HFFc6 (cell line): ENCODE measurements around the gene ARHGAP10. TPM values are rescaled to one million over a fixed set of nuclear protein-coding genes. Genes with fewer than 3 reads are reported as not detected.

Experiments used
- DNase-seq: peaks from one replicate; pipeline ENCODE4 v3.0.0-alpha.2; 2018
- H3K27ac Mint-ChIP-seq: 2 replicates; pipeline ENCODE4 v1.8.0; 2020; ENCODE audit warnings: mild to moderate bottlenecking, mixed read lengths
- H3K27me3 Mint-ChIP-seq: 2 replicates; pipeline ENCODE4 v1.8.0; 2021; ENCODE audit warnings: mild to moderate bottlenecking, moderate library complexity, mixed read lengths; ENCODE audit not compliant: insufficient read depth
- H3K36me3 Mint-ChIP-seq: 2 replicates; pipeline ENCODE4 v1.8.0; 2021; ENCODE audit warnings: low read depth, mixed read lengths
- H3K4me1 Mint-ChIP-seq: 2 replicates; pipeline ENCODE4 v1.8.0; 2020; ENCODE audit warnings: low read depth, mixed read lengths
- H3K4me3 Mint-ChIP-seq: 2 replicates; pipeline ENCODE4 v1.8.0; 2020; ENCODE audit warnings: mild to moderate bottlenecking, moderate library complexity, mixed read lengths
- H3K9me3 Mint-ChIP-seq: 2 replicates; pipeline ENCODE4 v1.8.0; 2020; ENCODE audit warnings: mild to moderate bottlenecking, mixed read lengths
- total RNA-seq, 6 experiments: library from RNA; stranded (reverse); fragmentation: NEBNext Ultra II Directional; extraction: Animal tissue kit (Norgen Biotek cat#: 25700); gene quantifications; 2 replicates in 1 of 6; 3 replicates in 5 of 6; pipeline ENCODE4 v1.2.3, GENCODE V29; 2021
- TF ChIP-seq, protein P1 (sequence below): fragments of 200-600 bp; sonication (generic); IDR thresholded peaks from 2 replicates; pipeline ENCODE4 v1.5.0; 2021; ENCODE audit warnings: antibody characterized with exemption, mild to moderate bottlenecking

ARHGAP10 gene
- total RNA-seq, 6 experiments from 2014 or later, result 31.1 to 37.1 (median 32.3) TPM

DNA sequence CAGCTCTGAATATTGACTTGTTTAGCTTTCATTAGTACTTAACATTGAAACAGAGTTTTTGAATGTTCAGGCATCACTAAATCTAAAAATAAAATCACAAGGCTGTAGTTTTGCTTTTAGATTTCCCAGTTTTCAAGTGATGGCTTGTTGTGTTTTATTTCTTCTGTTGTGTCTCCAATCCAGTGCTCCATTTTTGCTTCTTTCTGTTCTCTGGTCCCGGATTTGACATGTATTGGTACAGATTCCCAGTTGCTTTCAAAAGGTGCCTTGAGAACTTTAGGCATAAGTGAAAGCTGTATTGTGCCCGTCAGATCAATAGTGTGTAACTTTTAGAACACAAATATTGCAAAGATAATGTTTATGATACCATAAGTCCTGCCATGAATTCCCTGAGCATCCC is 53.2 kb downstream of the ARHGAP10 start:
- Mint-ChIP-seq H3K36me3 (no peaks in the 10 kb centered on the region), H3K4me1 (peaks cover 73% of the 10 kb centered on the region), H3K27ac (peak overlapping the region; percentile 27; the same call in 1 of the 2 replicates), H3K27me3 (no peaks in the 10 kb centered on the region), H3K4me3 (no peak overlapping the region), H3K9me3 (no peaks in the 10 kb centered on the region)
- no peak for DNase-seq
- TF ChIP-seq, protein P1, sequence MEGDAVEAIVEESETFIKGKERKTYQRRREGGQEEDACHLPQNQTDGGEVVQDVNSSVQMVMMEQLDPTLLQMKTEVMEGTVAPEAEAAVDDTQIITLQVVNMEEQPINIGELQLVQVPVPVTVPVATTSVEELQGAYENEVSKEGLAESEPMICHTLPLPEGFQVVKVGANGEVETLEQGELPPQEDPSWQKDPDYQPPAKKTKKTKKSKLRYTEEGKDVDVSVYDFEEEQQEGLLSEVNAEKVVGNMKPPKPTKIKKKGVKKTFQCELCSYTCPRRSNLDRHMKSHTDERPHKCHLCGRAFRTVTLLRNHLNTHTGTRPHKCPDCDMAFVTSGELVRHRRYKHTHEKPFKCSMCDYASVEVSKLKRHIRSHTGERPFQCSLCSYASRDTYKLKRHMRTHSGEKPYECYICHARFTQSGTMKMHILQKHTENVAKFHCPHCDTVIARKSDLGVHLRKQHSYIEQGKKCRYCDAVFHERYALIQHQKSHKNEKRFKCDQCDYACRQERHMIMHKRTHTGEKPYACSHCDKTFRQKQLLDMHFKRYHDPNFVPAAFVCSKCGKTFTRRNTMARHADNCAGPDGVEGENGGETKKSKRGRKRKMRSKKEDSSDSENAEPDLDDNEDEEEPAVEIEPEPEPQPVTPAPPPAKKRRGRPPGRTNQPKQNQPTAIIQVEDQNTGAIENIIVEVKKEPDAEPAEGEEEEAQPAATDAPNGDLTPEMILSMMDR, result no peak

DNA sequence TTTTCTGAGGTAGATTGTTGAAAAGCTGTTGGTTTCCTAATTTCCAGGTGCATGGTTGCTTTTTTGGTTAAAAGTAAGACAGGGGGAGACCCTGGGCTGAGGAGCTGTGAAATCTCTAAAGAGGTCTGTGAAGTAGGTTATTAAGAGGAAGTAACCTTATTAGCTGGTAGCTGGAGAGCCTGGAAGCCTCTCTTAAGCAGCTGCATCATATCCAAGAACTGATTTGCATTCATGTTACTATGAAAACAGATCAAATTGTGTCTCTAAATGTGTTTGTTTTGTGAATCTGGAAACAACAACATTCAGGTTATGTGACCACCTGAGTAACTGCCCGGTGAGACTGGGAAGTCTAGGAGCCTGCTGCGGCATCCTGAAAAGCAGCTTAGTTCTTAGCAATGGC is 54.1 kb downstream of the ARHGAP10 start:
- Mint-ChIP-seq H3K27me3 (no peaks in the 10 kb centered on the region), H3K4me1 (peaks cover 70% of the 10 kb centered on the region), H3K9me3 (no peaks in the 10 kb centered on the region), H3K27ac (peak overlapping the region; percentile 36; the same call in 1 of the 2 replicates), H3K36me3 (no peaks in the 10 kb centered on the region), H3K4me3 (no peak overlapping the region)
- no peak for DNase-seq
- TF ChIP-seq, protein P1, result no peak

DNA sequence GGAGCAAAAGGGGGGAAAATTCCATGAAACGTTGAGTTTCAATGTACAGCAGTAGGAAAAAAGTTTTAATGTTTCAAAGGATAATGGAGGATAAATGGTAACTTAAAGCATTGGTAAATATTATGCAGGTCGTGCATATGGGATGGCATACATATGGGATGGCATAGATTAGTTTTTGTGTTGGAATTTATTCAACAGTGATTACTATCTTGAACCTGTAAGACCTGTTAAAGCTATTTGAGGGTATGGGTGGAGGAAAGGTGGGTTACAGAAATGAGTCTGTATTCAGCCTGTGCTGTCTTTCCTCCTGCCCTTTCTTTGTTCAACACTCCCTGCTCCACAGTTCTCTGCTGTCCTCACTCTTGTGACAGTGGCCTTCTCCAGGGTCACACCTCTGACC is 54.6 kb downstream of the ARHGAP10 start:
- Mint-ChIP-seq H3K4me1 (peaks cover 68% of the 10 kb centered on the region), H3K27ac (peak overlapping the region; percentile 59), H3K36me3 (no peaks in the 10 kb centered on the region), H3K9me3 (no peaks in the 10 kb centered on the region), H3K4me3 (no peak overlapping the region), H3K27me3 (no peaks in the 10 kb centered on the region)
- TF ChIP-seq, protein P1, result no peak
- DNase-seq, result no peak

DNA sequence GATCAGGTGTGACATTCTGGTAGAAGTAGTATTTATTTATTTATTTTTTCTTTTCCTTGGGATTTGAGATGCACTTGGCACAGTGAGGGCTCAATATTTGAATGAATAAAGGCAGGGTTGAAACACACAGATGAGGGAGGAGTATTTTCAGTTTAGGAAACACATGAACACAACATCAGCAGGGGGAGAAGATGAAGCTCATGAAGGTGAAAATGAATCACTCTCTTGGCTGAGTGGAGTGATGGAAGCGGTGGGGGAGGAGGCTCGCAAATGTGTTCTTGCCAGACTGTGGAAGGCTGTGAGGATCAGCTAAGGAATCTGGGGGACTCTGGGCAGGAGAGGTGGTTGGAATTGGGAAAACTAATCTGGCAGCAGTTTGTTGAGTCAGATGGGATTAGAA is 55.3 kb downstream of the ARHGAP10 start:
- H3K4me1 Mint-ChIP-seq, result peaks cover 66% of the 10 kb centered on the region
- TF ChIP-seq, protein P1, result no peak
- DNase-seq, result peak; percentile 66
- H3K36me3 Mint-ChIP-seq, result no peaks in the 10 kb centered on the region
- no peaks in the 10 kb centered on the region for H3K27me3 Mint-ChIP-seq
- H3K4me3 Mint-ChIP-seq, result peak overlapping the region; percentile 41
- peak overlapping the region; percentile 59 for H3K27ac Mint-ChIP-seq
- H3K9me3 Mint-ChIP-seq, result no peaks in the 10 kb centered on the region

DNA sequence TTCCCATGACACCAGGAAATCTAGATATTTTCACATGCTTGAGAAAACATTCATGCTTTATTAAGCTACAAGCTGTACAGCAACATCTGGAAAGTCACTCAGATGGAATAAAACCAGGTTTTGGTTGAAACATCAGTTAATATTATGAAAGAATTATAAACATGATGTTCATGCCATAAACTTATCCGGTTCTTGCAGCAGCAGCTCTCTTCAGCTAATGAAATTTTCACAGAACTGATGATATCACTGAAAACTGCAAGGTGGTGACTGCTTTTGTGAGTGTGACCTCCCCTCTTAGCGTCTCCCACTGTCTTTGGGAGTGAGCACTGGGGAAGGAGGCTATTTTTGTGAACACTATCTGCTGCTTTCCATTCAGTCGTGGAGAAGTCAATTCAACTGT is 56.9 kb downstream of the ARHGAP10 start:
- TF ChIP-seq, protein P1, result no peak
- no peaks in the 10 kb centered on the region for H3K27me3 Mint-ChIP-seq
- DNase-seq, result no peak

DNA sequence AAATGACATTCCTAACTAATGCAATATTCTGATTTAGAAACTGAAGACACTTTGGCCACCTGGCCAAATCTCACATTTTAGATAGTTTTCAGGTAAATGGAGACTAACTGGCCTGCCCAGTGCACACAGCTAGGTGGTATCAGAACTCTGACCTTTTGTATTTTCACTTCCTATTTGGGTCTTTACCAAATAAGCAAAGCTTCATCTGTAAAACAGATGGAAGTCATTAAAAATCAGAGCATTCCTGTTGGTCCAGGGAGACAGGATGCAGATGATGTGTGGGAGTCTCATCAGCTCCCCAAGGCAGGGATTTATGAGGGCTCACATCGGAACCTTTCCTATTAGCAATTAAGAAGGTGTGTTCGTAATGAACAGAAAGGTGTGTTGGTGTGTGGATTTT is 57.7 kb downstream of the ARHGAP10 start:
- H3K27ac Mint-ChIP-seq, result peak overlapping the region; percentile 62
- H3K9me3 Mint-ChIP-seq, result no peaks in the 10 kb centered on the region
- H3K36me3 Mint-ChIP-seq, result no peaks in the 10 kb centered on the region
- TF ChIP-seq, protein P1, result no peak
- DNase-seq, result no peak
- peaks cover 86% of the 10 kb centered on the region for H3K4me1 Mint-ChIP-seq
- H3K27me3 Mint-ChIP-seq, result no peaks in the 10 kb centered on the region
- no peak overlapping the region for H3K4me3 Mint-ChIP-seq

More for the DNA sequence above, 56.9 kb downstream of the ARHGAP10 start:
- no peaks in the 10 kb centered on the region for H3K36me3 Mint-ChIP-seq
- peaks cover 77% of the 10 kb centered on the region for H3K4me1 Mint-ChIP-seq
- no peaks in the 10 kb centered on the region for H3K9me3 Mint-ChIP-seq
- peak overlapping the region; percentile 62; the same call in 1 of the 2 replicates for H3K27ac Mint-ChIP-seq
- no peak overlapping the region for H3K4me3 Mint-ChIP-seq
